Chondrocyte (in vitro differentiated cells): ENCODE measurements around the gene GLTP. TPM values are rescaled to one million over a fixed set of nuclear protein-coding genes. Genes with fewer than 3 reads are reported as not detected.

Experiments used
- DNase-seq: peaks from one replicate; pipeline ENCODE4 v3.0.0; 2021; ENCODE audit warnings: mixed read lengths, low spot score
- H3K27ac Mint-ChIP-seq: one replicate; pipeline ENCODE4 v1.8.0; 2021; ENCODE audit warnings: mild to moderate bottlenecking, moderate library complexity, mixed read lengths; ENCODE audit not compliant: unreplicated experiment
- H3K27me3 Mint-ChIP-seq: 2 replicates; pipeline ENCODE4 v1.8.0; 2021; ENCODE audit warnings: low read depth, mixed read lengths
- H3K36me3 Mint-ChIP-seq: 2 replicates; pipeline ENCODE4 v1.8.0; 2021; ENCODE audit warnings: low read depth, mixed read lengths
- H3K4me1 Mint-ChIP-seq: 2 replicates; pipeline ENCODE4 v1.8.0; 2021; ENCODE audit warnings: low read depth, mild to moderate bottlenecking, mixed read lengths
- H3K4me3 Mint-ChIP-seq: one replicate; pipeline ENCODE4 v1.8.0; 2021; ENCODE audit warnings: mild to moderate bottlenecking, moderate library complexity, mixed read lengths; ENCODE audit not compliant: unreplicated experiment
- H3K9me3 Mint-ChIP-seq: 2 replicates; pipeline ENCODE4 v1.8.0; 2021; ENCODE audit warnings: low read depth, mixed read lengths
- CTCF ChIP-seq: fragments of 200-600 bp; sonication (generic); IDR thresholded peaks from 2 replicates; pipeline ENCODE4 v1.5.0; 2021; ENCODE audit warnings: antibody characterized with exemption, mild to moderate bottlenecking, moderate library complexity
- total RNA-seq: library from RNA; stranded (reverse); gene quantifications from 3 replicates; pipeline ENCODE4 v1.2.1, GENCODE V29; 2021

Gene GLTP
- total RNA-seq, 1 donor from 2014 or later = 40.7 TPM

- no peak overlapping the region for H3K4me3 Mint-ChIP-seq
- H3K9me3 Mint-ChIP-seq = no peaks in the 10 kb centered on the region
- H3K4me1 Mint-ChIP-seq = peaks cover 23% of the 10 kb centered on the region
- TF ChIP-seq CTCF = no peak
- DNase-seq = no peak
- no peaks in the 10 kb centered on the region for H3K27me3 Mint-ChIP-seq
- no peak overlapping the region for H3K27ac Mint-ChIP-seq
- no peaks in the 10 kb centered on the region for H3K36me3 Mint-ChIP-seq
Measured at GRCh38 chr12:109890620-109891170, 10.4 kb upstream of the GLTP start.

GRCh38 chr12:109888179-109889020, 8.1 kb upstream of the GLTP start:
- H3K4me3 Mint-ChIP-seq = no peak overlapping the region
- DNase-seq = no peak
- TF ChIP-seq CTCF = no peak

GRCh38 chr12:109885616-109886015, 5.3 kb upstream of the GLTP start:
- H3K9me3 Mint-ChIP-seq = no peaks in the 10 kb centered on the region
- no peak overlapping the region for H3K27ac Mint-ChIP-seq
- peaks cover 30% of the 10 kb centered on the region for H3K4me1 Mint-ChIP-seq
- H3K27me3 Mint-ChIP-seq = no peaks in the 10 kb centered on the region
- TF ChIP-seq CTCF = no peak
- no peaks in the 10 kb centered on the region for H3K36me3 Mint-ChIP-seq
- H3K4me3 Mint-ChIP-seq = no peak overlapping the region
- DNase-seq = no peak

More at GRCh38 chr12:109888179-109889020, 8.1 kb upstream of the GLTP start:
- Mint-ChIP-seq H3K4me1 (peaks cover 23% of the 10 kb centered on the region), H3K9me3 (no peaks in the 10 kb centered on the region), H3K27me3 (no peaks in the 10 kb centered on the region), H3K36me3 (no peaks in the 10 kb centered on the region), H3K27ac (peak overlapping the region; percentile 55)

GRCh38 chr12:109883461-109883860, 3.1 kb upstream of the GLTP start:
- no peak overlapping the region for H3K27ac Mint-ChIP-seq
- no peak overlapping the region for H3K4me3 Mint-ChIP-seq
- no peaks in the 10 kb centered on the region for H3K36me3 Mint-ChIP-seq
- H3K9me3 Mint-ChIP-seq = no peaks in the 10 kb centered on the region
- no peak for TF ChIP-seq CTCF
- H3K27me3 Mint-ChIP-seq = no peaks in the 10 kb centered on the region
- peaks cover 30% of the 10 kb centered on the region for H3K4me1 Mint-ChIP-seq
- DNase-seq = no peak

- no peak for TF ChIP-seq CTCF
- no peak overlapping the region for H3K4me3 Mint-ChIP-seq
- DNase-seq = no peak
- peaks cover 38% of the 10 kb centered on the region for H3K4me1 Mint-ChIP-seq
- no peaks in the 10 kb centered on the region for H3K36me3 Mint-ChIP-seq
- H3K9me3 Mint-ChIP-seq = no peaks in the 10 kb centered on the region
- H3K27me3 Mint-ChIP-seq = no peaks in the 10 kb centered on the region
- no peak overlapping the region for H3K27ac Mint-ChIP-seq
Measured at GRCh38 chr12:109881752-109882151, 1.4 kb upstream of the GLTP start.
